Neural cell (in vitro differentiated cells): Measurements from ENCODE around the gene BRINP1.

Source experiments
- CTCF ChIP-seq: fragments of 450-650 bp; IDR thresholded peaks from 2 replicates; pipeline ENCODE4 v1.5.1; 2014; ENCODE audit warnings: antibody characterized with exemption, mild to moderate bottlenecking, moderate library complexity; ENCODE audit not compliant: poor library complexity, severe bottlenecking
- EZH2 ChIP-seq: fragments of 200-600, 300-800 bp; shearing (Covaris generic), sonication (generic); IDR thresholded peaks from 2 replicates; pipeline ENCODE4 v1.6.1; 2014; ENCODE audit warnings: antibody characterized with exemption, low read length, borderline replicate concordance, mild to moderate bottlenecking; ENCODE audit not compliant: insufficient read depth, poor library complexity, severe bottlenecking
- POLR2AphosphoS5 ChIP-seq: IDR thresholded peaks from 2 replicates; pipeline ENCODE4 v1.6.1; 2012
- REST ChIP-seq: IDR thresholded peaks from 2 replicates; pipeline ENCODE4 v1.6.1; 2012; ENCODE audit warnings: borderline replicate concordance
- TAF1 ChIP-seq: IDR thresholded peaks from 2 replicates; pipeline ENCODE4 v1.6.1; 2012; ENCODE audit warnings: low read depth

GRCh38 chr9:119284587-119285337 is 84.5 kb downstream of the BRINP1 start:
- TF ChIP-seq REST = no peak
- no peak for TF ChIP-seq TAF1
- TF ChIP-seq CTCF = no peak
- TF ChIP-seq EZH2 = no peak
- no peak for TF ChIP-seq POLR2AphosphoS5
